SK-N-SH (cell line): ENCODE results near the gene SLC24A4.
A peak's percentile ranks its signal among the peaks of the same experiment; 100 is the strongest.

Experiments
- ELF1 ChIP-seq: IDR thresholded peaks from 2 replicates; pipeline ENCODE4 v1.4.0; 2012
- EP300 ChIP-seq, 2 experiments: IDR thresholded peaks; 2 replicates each; pipeline versions ENCODE4 v1.4.0 to v1.6.1; 2012; ENCODE audit warnings: borderline replicate concordance in 1 of 2, low read depth in 1 of 2, low read length in 1 of 2
- EZH2phosphoT487 ChIP-seq: fragments of 200-600 bp; sonication (generic); IDR thresholded peaks from 2 replicates; pipeline ENCODE4 v1.6.1; 2017; ENCODE audit warnings: low read depth, mixed run types, mild to moderate bottlenecking, antibody characterized with exemption, moderate library complexity, borderline replicate concordance
- FOXM1 ChIP-seq: IDR thresholded peaks from 2 replicates; pipeline ENCODE4 v1.4.0; 2012; ENCODE audit warnings: low read depth, mild to moderate bottlenecking
- GABPA ChIP-seq: IDR thresholded peaks from 2 replicates; pipeline ENCODE4 v1.4.0; 2012; ENCODE audit warnings: low read depth, mild to moderate bottlenecking
- GATA2 ChIP-seq: sonication (generic); formaldehyde crosslinking; IDR thresholded peaks from 2 replicates; pipeline ENCODE4 v1.5.0; 2020; ENCODE audit warnings: mild to moderate bottlenecking, missing genetic modification reagents
- MXI1 ChIP-seq: IDR thresholded peaks from 2 replicates; pipeline ENCODE4 v1.6.1; 2012; ENCODE audit warnings: mild to moderate bottlenecking, low read depth, low read length, improper control_type of control experiment
- NRF1 ChIP-seq: IDR thresholded peaks from 2 replicates; pipeline ENCODE4 v1.6.1; 2012; ENCODE audit warnings: low read depth, mild to moderate bottlenecking, low read length
- POLR2AphosphoS5 ChIP-seq: IDR thresholded peaks from 2 replicates; pipeline ENCODE4 v1.6.1; 2012; ENCODE audit warnings: low read depth, low read length
- TF ChIP-seq, protein P1 (sequence below): fragments of 200-600 bp; sonication (generic); IDR thresholded peaks from 2 replicates; pipeline ENCODE4 v1.6.1; 2017; ENCODE audit warnings: antibody characterized with exemption, mild to moderate bottlenecking, moderate library complexity

DNA sequence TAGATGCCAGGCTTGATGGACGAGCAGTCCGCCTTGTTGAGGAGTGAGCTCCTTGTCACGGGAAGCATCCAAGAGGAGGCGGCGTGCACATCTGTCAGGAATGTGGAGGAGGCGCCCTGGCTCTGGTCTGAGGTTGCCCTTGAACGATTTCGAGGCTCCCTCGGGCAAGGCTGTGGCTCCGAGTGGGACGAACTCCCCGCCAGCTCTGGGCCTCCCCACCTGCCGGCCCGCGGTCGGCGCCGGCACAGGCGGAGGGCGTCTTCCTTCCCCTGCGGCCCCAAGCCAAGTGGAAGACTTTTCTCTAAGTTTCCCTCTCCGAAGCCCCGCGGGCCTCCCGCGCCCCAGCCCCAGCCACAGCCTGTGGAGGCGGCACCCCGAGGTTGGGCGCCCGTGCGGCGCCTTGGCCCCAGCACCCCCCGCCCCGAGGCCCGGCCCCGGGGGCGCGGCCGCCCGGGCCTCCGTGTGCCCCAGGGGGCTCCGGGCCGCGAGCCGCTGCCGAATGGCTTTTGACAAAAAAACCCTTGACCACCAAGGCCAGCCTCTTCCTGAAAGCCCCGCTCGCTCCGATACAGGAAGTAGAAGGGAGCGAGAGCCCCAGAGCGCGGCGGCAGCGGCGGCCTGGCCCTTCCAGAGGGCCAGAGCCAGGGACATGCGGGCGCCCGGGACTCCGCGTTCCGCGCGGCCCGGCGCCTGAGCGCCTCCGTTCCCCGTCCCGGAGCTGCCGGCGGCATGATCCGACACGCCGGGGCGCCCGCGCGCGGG is 190.4 kb downstream of the SLC24A4 start, which contains the start of gene RIN3:
- TF ChIP-seq ELF1, result peak; percentile 45; the same call in 1 of the 2 replicates
- no peak for TF ChIP-seq POLR2AphosphoS5
- TF ChIP-seq EZH2phosphoT487, result no peak
- TF ChIP-seq, protein P1, sequence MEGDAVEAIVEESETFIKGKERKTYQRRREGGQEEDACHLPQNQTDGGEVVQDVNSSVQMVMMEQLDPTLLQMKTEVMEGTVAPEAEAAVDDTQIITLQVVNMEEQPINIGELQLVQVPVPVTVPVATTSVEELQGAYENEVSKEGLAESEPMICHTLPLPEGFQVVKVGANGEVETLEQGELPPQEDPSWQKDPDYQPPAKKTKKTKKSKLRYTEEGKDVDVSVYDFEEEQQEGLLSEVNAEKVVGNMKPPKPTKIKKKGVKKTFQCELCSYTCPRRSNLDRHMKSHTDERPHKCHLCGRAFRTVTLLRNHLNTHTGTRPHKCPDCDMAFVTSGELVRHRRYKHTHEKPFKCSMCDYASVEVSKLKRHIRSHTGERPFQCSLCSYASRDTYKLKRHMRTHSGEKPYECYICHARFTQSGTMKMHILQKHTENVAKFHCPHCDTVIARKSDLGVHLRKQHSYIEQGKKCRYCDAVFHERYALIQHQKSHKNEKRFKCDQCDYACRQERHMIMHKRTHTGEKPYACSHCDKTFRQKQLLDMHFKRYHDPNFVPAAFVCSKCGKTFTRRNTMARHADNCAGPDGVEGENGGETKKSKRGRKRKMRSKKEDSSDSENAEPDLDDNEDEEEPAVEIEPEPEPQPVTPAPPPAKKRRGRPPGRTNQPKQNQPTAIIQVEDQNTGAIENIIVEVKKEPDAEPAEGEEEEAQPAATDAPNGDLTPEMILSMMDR, result no peak
- no peak for TF ChIP-seq NRF1
- TF ChIP-seq FOXM1, result no peak
- TF ChIP-seq EP300 (IDR thresholded peaks at IDR 0.05; ENCODE audit: borderline replicate concordance in 1 of 2, low read depth in 1 of 2, low read length in 1 of 2), result no peak
- TF ChIP-seq GATA2 (CRISPR knock-in tag), result no peak
- TF ChIP-seq GABPA, result peak; percentile 20; the same call in 1 of the 2 replicates
- no peak for TF ChIP-seq MXI1
